OCI-LY3 (cell line): ENCODE results near the gene RUNX2.

Experiments used
- H2AFZ ChIP-seq: fragments of 200-600, 300-600 bp; shearing (Covaris generic); 2 replicates; pipeline ENCODE4 v1.6.0; 2014; ENCODE audit warnings: antibody characterized with exemption, low read depth, low read length
- H3K27ac ChIP-seq: fragments of 200-600, 300-600 bp; sonication (generic); 2 replicates; pipeline ENCODE4 v1.5.1; 2014; ENCODE audit warnings: mild to moderate bottlenecking, low read length, moderate library complexity, mixed read lengths
- H3K27me3 ChIP-seq: fragments of 200-600, 300-600 bp; sonication (generic); 2 replicates; pipeline ENCODE4 v1.6.1; 2014; ENCODE audit warnings: low read depth, low read length, mixed read lengths
- H3K36me3 ChIP-seq: fragments of 200-600, 300-600 bp; sonication (generic); replicated peaks from 2 replicates; pipeline ENCODE3; 2014; ENCODE audit warnings: low read depth, low read length, mixed read lengths
- H3K4me1 ChIP-seq: fragments of 300-600, 200-600 bp; sonication (generic); 2 replicates; pipeline ENCODE4 v1.6.1; 2014; ENCODE audit warnings: low read length, mixed read lengths
- H3K4me2 ChIP-seq: fragments of 200-600, 300-600 bp; sonication (generic); 2 replicates; pipeline ENCODE4 v1.6.1; 2014; ENCODE audit warnings: low read length, mixed read lengths
- H3K4me3 ChIP-seq: fragments of 300-600, 200-600 bp; sonication (generic); 2 replicates; pipeline ENCODE4 v1.5.1; 2014; ENCODE audit warnings: antibody characterized with exemption, mild to moderate bottlenecking, low read length, moderate library complexity
- H3K79me2 ChIP-seq: fragments of 300-600, 200-600 bp; shearing (Covaris generic); 2 replicates; pipeline ENCODE4 v1.6.1; 2014; ENCODE audit warnings: mild to moderate bottlenecking, low read length, mixed read lengths
- H3K9ac ChIP-seq: fragments of 300-600, 200-600 bp; shearing (Covaris generic); 2 replicates; pipeline ENCODE4 v1.6.0; 2014; ENCODE audit warnings: mild to moderate bottlenecking, low read length, moderate library complexity
- H3K9me3 ChIP-seq: fragments of 200-600, 300-600 bp; shearing (Covaris generic); 2 replicates; pipeline ENCODE4 v1.6.1; 2014; ENCODE audit warnings: low read length, mixed read lengths; ENCODE audit not compliant: insufficient read depth
- H4K20me1 ChIP-seq: fragments of 200-600, 300-600 bp; sonication (generic); 2 replicates; pipeline ENCODE4 v1.6.1; 2016; ENCODE audit warnings: low read length, mixed read lengths; ENCODE audit not compliant: insufficient read depth
- CTCF ChIP-seq: fragments of 200-600, 300-600 bp; sonication (generic); IDR thresholded peaks from 2 replicates; pipeline ENCODE4 v1.5.1; 2014; ENCODE audit warnings: antibody characterized with exemption, low read length, low read depth
- EZH2phosphoT487 ChIP-seq: fragments of 200-600 bp; shearing (Covaris generic); IDR thresholded peaks from 2 replicates; pipeline ENCODE4 v1.6.1; 2018; ENCODE audit warnings: antibody characterized with exemption, mixed run types, low read depth

Gene RUNX2

GRCh38 chr6:45300736-45301135 lies 27.4 kb upstream of the RUNX2 start:
- no peaks in the 10 kb centered on the region for H3K27me3 ChIP-seq

GRCh38 chr6:45301348-45302142 lies 26.6 kb upstream of the RUNX2 start:
- Histone ChIP-seq H3K4me2 (no peak overlapping the region), H3K79me2 (no peaks in the 10 kb centered on the region), H3K9ac (no peak overlapping the region), H3K4me3 (no peak overlapping the region), H3K27me3 (no peaks in the 10 kb centered on the region), H3K9me3 (no peaks in the 10 kb centered on the region), H3K36me3 (no peaks in the 10 kb centered on the region), H3K27ac (no peak overlapping the region), H4K20me1 (no peaks in the 10 kb centered on the region), H3K4me1 (peaks cover 4% of the 10 kb centered on the region; the same call in 1 of the 2 replicates), H2AFZ (no peak overlapping the region)
- TF ChIP-seq EZH2phosphoT487 (no peak), CTCF (no peak)

More at GRCh38 chr6:45300736-45301135, 27.4 kb upstream of the RUNX2 start:
- H3K27ac ChIP-seq = no peak overlapping the region
- peaks cover 4% of the 10 kb centered on the region; the same call in 1 of the 2 replicates for H3K4me1 ChIP-seq
- H2AFZ ChIP-seq = no peak overlapping the region
- no peaks in the 10 kb centered on the region for H3K79me2 ChIP-seq
- H3K4me3 ChIP-seq = no peak overlapping the region
- H4K20me1 ChIP-seq = no peaks in the 10 kb centered on the region
- no peak overlapping the region for H3K9ac ChIP-seq
- H3K9me3 ChIP-seq = no peaks in the 10 kb centered on the region
- no peaks in the 10 kb centered on the region for H3K36me3 ChIP-seq
- no peak overlapping the region for H3K4me2 ChIP-seq
- TF ChIP-seq CTCF (no peak), EZH2phosphoT487 (no peak)

- no peaks in the 10 kb centered on the region for H3K9me3 ChIP-seq
- no peak overlapping the region for H3K9ac ChIP-seq
- no peaks in the 10 kb centered on the region for H3K36me3 ChIP-seq
- peaks cover 4% of the 10 kb centered on the region; the same call in 1 of the 2 replicates for H3K4me1 ChIP-seq
- H2AFZ ChIP-seq = no peak overlapping the region
- no peak for TF ChIP-seq EZH2phosphoT487
- TF ChIP-seq CTCF = no peak
- H3K4me2 ChIP-seq = no peak overlapping the region
- no peaks in the 10 kb centered on the region for H4K20me1 ChIP-seq
- H3K27me3 ChIP-seq = no peaks in the 10 kb centered on the region
- no peak overlapping the region for H3K27ac ChIP-seq
- H3K79me2 ChIP-seq = no peaks in the 10 kb centered on the region
- no peak overlapping the region for H3K4me3 ChIP-seq
These were observed 25.3 kb upstream of the RUNX2 start for GRCh38 chr6:45302832-45303231.

GRCh38 chr6:45305546-45305945 lies 22.6 kb upstream of the RUNX2 start:
- no peaks in the 10 kb centered on the region for H3K79me2 ChIP-seq
- no peaks in the 10 kb centered on the region for H3K9me3 ChIP-seq
- H3K4me3 ChIP-seq = no peak overlapping the region
- no peak overlapping the region for H3K4me2 ChIP-seq
- H3K27ac ChIP-seq = no peak overlapping the region
- TF ChIP-seq CTCF (no peak), EZH2phosphoT487 (no peak)
- H3K9ac ChIP-seq = no peak overlapping the region
- no peaks in the 10 kb centered on the region for H4K20me1 ChIP-seq
- no peaks in the 10 kb centered on the region for H3K36me3 ChIP-seq
- H3K27me3 ChIP-seq = no peaks in the 10 kb centered on the region
- peaks cover 4% of the 10 kb centered on the region; the same call in 1 of the 2 replicates for H3K4me1 ChIP-seq
- no peak overlapping the region for H2AFZ ChIP-seq
